Transverse colon (tissue), 4 donors: ENCODE data around the gene PLEKHA6. TPM values are rescaled to one million over a fixed set of nuclear protein-coding genes. Genes with fewer than 3 reads are reported as not detected.

Experiments used
- DNase-seq: peaks from one replicate; pipeline ENCODE4 v3.0.0-alpha.2; 2019
- H3K27ac ChIP-seq, 4 donors: fragments of 200-600 bp; sonication (generic); 2 replicates each; pipeline ENCODE4 v1.5.1; 2016 to 2018; ENCODE audit warnings: inconsistent platforms in 4 of 4
- H3K27me3 ChIP-seq: fragments of 200-600 bp; sonication (generic); 2 replicates; pipeline ENCODE4 v1.5.1; 2017; ENCODE audit warnings: inconsistent platforms
- H3K36me3 ChIP-seq, 4 donors: fragments of 200-600 bp; sonication (generic); 2 replicates each; pipeline ENCODE4 v1.5.1; 2017 to 2019; ENCODE audit warnings: inconsistent platforms in 4 of 4
- H3K4me1 ChIP-seq, 4 donors: fragments of 200-600 bp; sonication (generic); 2 replicates each; pipeline ENCODE4 v1.5.1; 2017 to 2020; ENCODE audit warnings: inconsistent platforms in 4 of 4
- H3K4me3 ChIP-seq, 4 donors: fragments of 200-600 bp; sonication (generic); 1 replicate in 1 of 4; 2 replicates in 3 of 4; pipeline versions ENCODE4 v1.5.1 to v1.6.1; 2017 to 2019; ENCODE audit warnings: inconsistent platforms in 4 of 4
- H3K9me3 ChIP-seq, 2 donors: fragments of 200-600 bp; sonication (generic); 2 replicates each; pipeline ENCODE4 v1.5.1; 2017 to 2019; ENCODE audit warnings: inconsistent platforms in 2 of 2
- EP300 ChIP-seq: sonication (generic); formaldehyde crosslinking; IDR thresholded peaks from one replicate; pipeline ENCODE4 v1.6.1; 2017; ENCODE audit warnings: antibody characterized with exemption, low read depth
- POLR2A ChIP-seq: fragments of 450-650 bp; IDR thresholded peaks from one replicate; pipeline ENCODE4 v1.6.1; 2016; ENCODE audit warnings: antibody characterized with exemption, mild to moderate bottlenecking, moderate library complexity
- POLR2AphosphoS5 ChIP-seq, 3 donors: sonication (generic); formaldehyde crosslinking; IDR thresholded peaks; one replicate each; pipeline ENCODE4 v1.6.1; 2016; ENCODE audit warnings: antibody characterized with exemption in 3 of 3
- WGBS, 2 donors: methylation state at CpG; one replicate each; pipeline ENCODE4 v1.1.5; 2018; ENCODE audit warnings: low coverage in 1 of 2; 5-methylcytosine and 5-hydroxymethylcytosine counted together
- in situ Hi-C, 4 donors: fragments of 200-750 bp; cut with MboI; loops; one replicate each; pipeline versions ENCODE4 v1.15.0 to v1.15.1; 2017; ENCODE audit warnings: low sequenced_read_pairs in 3 of 4, low pct_ligation_motif_present in 1 of 4, low pct_unique_long_range_greater_than_20kb in 1 of 4
- intact Hi-C: fragments of 100-400 bp; cut with DNase I; formaldehyde crosslinking; loops from one replicate; pipeline ENCODE4 v1.15.1; 2023; ENCODE audit warnings: low total_unique reads
- total RNA-seq, 4 donors: library from RNA; depleted of rRNA; stranded (reverse); fragments of >200 nt; gene quantifications; one replicate each; pipeline ENCODE4 v1.1.0, GENCODE V29; 2016
- TF ChIP-seq, protein P1 (sequence below), 5 experiments: fragments of 200-600 bp in 3 of 5; fragments of 450-650 bp in 2 of 5; sonication (generic) in 3 of 5; IDR thresholded peaks; 1 replicate in 2 of 5; 2 replicates in 3 of 5; pipeline ENCODE4 v1.5.1; 2016 to 2017; ENCODE audit warnings: antibody characterized with exemption in 5 of 5, inconsistent platforms in 3 of 5, mild to moderate bottlenecking in 2 of 5, moderate library complexity in 1 of 5

PLEKHA6 gene
- total RNA-seq, 4 donors from 2014 or later: 58.7 to 209 (median 97.9) TPM

DNA sequence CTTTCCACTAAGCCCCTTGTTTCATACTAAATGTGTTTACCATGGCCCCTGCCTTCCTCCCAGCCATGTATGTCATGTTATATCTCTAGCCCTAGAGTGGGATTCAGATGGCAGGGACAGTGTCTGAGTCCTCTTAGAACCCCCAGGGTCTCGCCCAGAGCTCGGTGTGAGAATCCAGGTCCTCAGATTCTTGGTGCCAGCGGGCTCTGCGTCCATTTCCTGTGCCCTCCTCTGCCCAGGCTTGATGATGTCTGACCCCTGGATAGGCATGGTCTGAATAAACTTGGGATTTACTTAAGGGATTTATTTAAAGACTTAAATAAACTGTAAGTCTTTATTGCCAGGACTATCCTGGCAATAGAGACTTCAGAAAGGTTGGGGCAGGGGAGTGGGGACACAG is 157.2 kb downstream of the PLEKHA6 start:
- DNase-seq: no peak
- intact Hi-C loops (no loop called here), in situ Hi-C loops (no loop called here)
- Histone ChIP-seq H3K9me3 (no peaks in the 10 kb centered on the region), H3K27me3 (peaks cover 26% of the 10 kb centered on the region), H3K27ac (no peak overlapping the region), H3K4me1 (peaks cover 0 to 8% (median 3%) of the 10 kb centered on the region in 4 donors), H3K36me3 (no peaks in the 10 kb centered on the region), H3K4me3 (no peak overlapping the region)
- no peak for TF ChIP-seq EP300
- no peak for TF ChIP-seq POLR2A
- TF ChIP-seq, protein P1, sequence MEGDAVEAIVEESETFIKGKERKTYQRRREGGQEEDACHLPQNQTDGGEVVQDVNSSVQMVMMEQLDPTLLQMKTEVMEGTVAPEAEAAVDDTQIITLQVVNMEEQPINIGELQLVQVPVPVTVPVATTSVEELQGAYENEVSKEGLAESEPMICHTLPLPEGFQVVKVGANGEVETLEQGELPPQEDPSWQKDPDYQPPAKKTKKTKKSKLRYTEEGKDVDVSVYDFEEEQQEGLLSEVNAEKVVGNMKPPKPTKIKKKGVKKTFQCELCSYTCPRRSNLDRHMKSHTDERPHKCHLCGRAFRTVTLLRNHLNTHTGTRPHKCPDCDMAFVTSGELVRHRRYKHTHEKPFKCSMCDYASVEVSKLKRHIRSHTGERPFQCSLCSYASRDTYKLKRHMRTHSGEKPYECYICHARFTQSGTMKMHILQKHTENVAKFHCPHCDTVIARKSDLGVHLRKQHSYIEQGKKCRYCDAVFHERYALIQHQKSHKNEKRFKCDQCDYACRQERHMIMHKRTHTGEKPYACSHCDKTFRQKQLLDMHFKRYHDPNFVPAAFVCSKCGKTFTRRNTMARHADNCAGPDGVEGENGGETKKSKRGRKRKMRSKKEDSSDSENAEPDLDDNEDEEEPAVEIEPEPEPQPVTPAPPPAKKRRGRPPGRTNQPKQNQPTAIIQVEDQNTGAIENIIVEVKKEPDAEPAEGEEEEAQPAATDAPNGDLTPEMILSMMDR (IDR thresholded peaks at IDR 0.05): no peak
- TF ChIP-seq POLR2AphosphoS5 (IDR thresholded peaks at IDR 0.05): no peak
- WGBS, 2 donors: 88% methylated on average over 4 of the region's 4 CpGs; no CpG with 5 or more reads in 1 of the 2 donors

DNA sequence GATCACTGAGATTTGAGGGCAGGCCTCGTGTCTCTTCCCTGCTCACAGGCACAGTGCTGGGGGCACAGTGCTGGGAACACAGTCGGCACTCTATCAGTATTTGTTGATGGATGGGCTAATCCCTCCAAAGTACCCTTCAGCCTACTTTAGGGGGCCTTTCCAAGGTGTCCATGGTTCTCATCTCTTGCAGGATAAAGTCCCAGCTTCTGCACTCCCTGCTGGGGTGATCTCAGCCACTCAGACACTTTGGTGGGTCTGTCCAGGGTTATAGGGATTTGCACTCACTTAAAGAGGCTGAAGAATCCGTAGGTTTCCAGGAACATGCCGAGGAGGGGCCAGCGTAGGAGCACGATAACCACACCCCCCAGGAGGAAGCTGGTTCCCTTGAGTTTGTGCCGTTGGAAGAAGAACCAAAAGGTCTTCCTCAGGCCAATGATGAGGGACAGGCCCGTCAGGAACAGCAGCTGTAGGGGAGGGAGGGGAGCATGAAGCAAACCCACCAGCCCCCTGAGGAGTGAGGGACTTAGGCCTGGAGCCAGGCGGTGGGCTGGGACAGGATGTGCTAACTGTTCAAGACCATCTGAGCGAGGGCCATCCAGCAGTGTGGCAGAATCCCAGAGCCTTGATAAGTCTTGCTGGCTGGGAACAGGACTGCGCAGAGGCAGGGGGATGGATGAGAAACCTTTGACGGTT is 158.2 kb downstream of the PLEKHA6 start:
- intact Hi-C loops: no loop called here

DNA sequence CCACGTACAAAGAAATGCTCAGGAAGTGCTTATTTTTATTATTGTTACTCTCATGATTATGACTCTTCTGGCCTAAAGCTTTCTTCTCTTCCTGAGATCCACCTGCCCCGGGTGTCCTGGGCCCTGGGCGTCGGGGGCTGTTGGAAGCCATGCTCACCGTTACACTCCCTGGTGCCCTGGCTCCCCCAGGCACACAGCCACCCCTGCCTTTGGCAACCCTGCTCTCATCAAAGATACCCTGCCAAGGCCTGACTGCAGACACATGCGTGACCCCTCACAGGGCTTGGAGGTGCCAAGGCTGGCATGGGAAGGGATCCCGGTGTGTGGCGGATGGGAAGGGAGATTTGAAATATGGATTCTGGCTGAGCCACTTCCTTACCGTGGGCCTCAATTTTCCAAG is 160.2 kb downstream of the PLEKHA6 start:
- Histone ChIP-seq H3K4me1 (no peaks in the 10 kb centered on the region), H3K9me3 (no peaks in the 10 kb centered on the region), H3K27ac (no peak overlapping the region), H3K27me3 (peaks cover 22% of the 10 kb centered on the region), H3K36me3 (no peaks in the 10 kb centered on the region), H3K4me3 (no peak overlapping the region)
- DNase-seq: no peak
- in situ Hi-C loops: no loop called here
- intact Hi-C loops: no loop called here
- no peak for TF ChIP-seq EP300
- no peak for TF ChIP-seq POLR2AphosphoS5 (IDR thresholded peaks at IDR 0.05)
- 72 to 84% methylated on average over 4 to 9 of the region's 9 CpGs for WGBS, 2 donors

More for the DNA sequence above, 158.2 kb downstream of the PLEKHA6 start:
- Histone ChIP-seq H3K4me3 (no peak overlapping the region), H3K27ac (no peak overlapping the region), H3K9me3 (no peaks in the 10 kb centered on the region), H3K4me1 (peaks cover 0 to under 1% (median 0%) of the 10 kb centered on the region in 4 donors), H3K27me3 (peaks cover 26% of the 10 kb centered on the region), H3K36me3 (no peaks in the 10 kb centered on the region)
- in situ Hi-C loops: no loop called here
- WGBS, 2 donors: 81% methylated on average over 12 of the region's 12 CpGs; no CpG with 5 or more reads in 1 of the 2 donors
- no peak for DNase-seq
- no peak for TF ChIP-seq POLR2A
- TF ChIP-seq POLR2AphosphoS5 (IDR thresholded peaks at IDR 0.05): no peak
- no peak for TF ChIP-seq EP300
- TF ChIP-seq, protein P1 (IDR thresholded peaks at IDR 0.05): no peak

DNA sequence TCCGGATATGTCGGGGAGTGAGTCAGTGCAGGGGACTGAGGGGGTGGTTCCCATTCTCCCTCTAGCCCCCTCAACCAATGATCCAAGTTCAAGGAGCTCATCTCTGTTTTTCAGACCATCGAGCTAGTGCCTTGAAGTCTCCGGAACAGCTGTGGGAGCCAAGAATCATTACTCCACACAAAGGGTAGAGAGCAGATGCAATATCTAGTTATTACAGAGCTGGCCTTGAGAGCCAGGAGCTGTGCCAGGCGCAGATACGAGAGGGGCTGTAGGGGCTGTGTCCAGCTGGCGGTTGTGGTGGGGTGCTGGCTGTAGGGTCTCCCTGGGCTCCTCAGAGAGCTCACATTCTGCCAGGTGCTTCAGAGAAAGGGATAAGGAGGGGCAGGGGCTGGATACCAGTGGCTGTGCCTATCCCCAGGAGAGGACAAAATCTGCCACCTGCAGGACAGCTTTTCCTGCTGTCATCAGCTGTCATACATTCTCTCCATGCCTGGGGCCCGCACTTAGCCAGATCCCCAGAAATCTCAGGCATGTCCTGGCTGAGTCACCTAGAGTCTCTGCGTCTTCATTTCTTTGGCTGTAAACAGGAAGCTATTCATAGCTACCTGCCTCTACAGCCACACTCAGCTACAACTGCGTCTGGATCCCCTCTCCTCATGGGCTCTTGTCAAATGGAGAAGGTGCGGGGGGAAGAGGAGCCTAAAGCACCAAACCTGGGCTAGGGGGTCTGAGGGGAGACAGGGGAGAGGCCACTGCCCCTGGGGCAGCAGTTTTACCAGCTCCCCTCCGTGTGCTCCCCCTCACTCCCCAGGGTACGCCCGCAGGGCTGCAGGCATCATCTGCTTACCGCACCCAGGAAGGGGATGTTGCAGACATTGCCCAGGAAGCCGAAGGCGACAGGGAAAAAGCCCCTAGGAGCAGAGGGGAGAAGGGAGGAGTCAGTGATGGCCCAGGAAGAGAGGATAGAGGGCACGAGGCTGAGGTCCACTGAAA is 161.1 kb downstream of the PLEKHA6 start:
- H3K4me1 ChIP-seq: no peaks in the 10 kb centered on the region
- H3K36me3 ChIP-seq: no peaks in the 10 kb centered on the region
- H3K27ac ChIP-seq: no peak overlapping the region
- intact Hi-C loops (no loop called here), in situ Hi-C loops (no loop called here)
- H3K27me3 ChIP-seq: peaks cover 14% of the 10 kb centered on the region
- 62 to 80% methylated on average over 2 to 18 of the region's 18 CpGs for WGBS, 2 donors
- DNase-seq: no peak
- no peaks in the 10 kb centered on the region for H3K9me3 ChIP-seq
- H3K4me3 ChIP-seq: no peak overlapping the region
- TF ChIP-seq POLR2A (no peak), POLR2AphosphoS5 (IDR thresholded peaks at IDR 0.05) (no peak), EP300 (no peak)
- TF ChIP-seq, protein P1 (IDR thresholded peaks at IDR 0.05): no peak
